Measurements from ENCODE around the gene OSBP2.

The OSBP2 gene

GRCh38 chr22:30921108-30921507 is 226.4 kb downstream of the OSBP2 start:
- H2BK5ac ChIP-seq (ENCODE audit: low read length) = no peak overlapping the region
- H3K9ac ChIP-seq (ENCODE audit: low read length) = no peak overlapping the region
- no peak overlapping the region for H2BK120ac ChIP-seq (ENCODE audit: low read depth, low read length)
- no peaks in the 10 kb centered on the region for H3K27me3 ChIP-seq (ENCODE audit: insufficient read depth, low read length, poor library complexity)
- WGBS (ENCODE audit: extremely low coverage, insufficient coverage, low lambda C conversion rate) = no CpG with 5 or more reads among the region's 6 CpGs
- H2AK5ac ChIP-seq (ENCODE audit: low read length) = no peak overlapping the region
- H4K5ac ChIP-seq (ENCODE audit: low read length) = no peak overlapping the region
- no peaks in the 10 kb centered on the region for H3K79me1 ChIP-seq (ENCODE audit: low read length)
- H2BK15ac ChIP-seq (replicated peaks; ENCODE audit: low read depth) = no peak overlapping the region
- no peak overlapping the region for H3K27ac ChIP-seq (ENCODE audit: low read depth, low read length)
- H3K4me1 ChIP-seq (ENCODE audit: control insufficient read depth, low read depth, low read length) = no peaks in the 10 kb centered on the region
- no peaks in the 10 kb centered on the region for H3K79me2 ChIP-seq (ENCODE audit: control insufficient read depth, insufficient read depth, low read length)
- no peak overlapping the region for H3K56ac ChIP-seq (ENCODE audit: low read length)
- peaks cover 4% of the 10 kb centered on the region for H3K36me3 ChIP-seq (ENCODE audit: control insufficient read depth, insufficient read depth, low read length)
- H3K23ac ChIP-seq (ENCODE audit: low read length) = no peak overlapping the region
- no peak overlapping the region for H4K8ac ChIP-seq (ENCODE audit: low read depth, low read length)
- H3K18ac ChIP-seq (ENCODE audit: low read length) = no peak overlapping the region
- H3K4me3 ChIP-seq (ENCODE audit: low read length) = no peak overlapping the region
- no peak for DNase-seq
- no peak overlapping the region for H3K4me2 ChIP-seq (ENCODE audit: low read length)
- H3K4ac ChIP-seq (ENCODE audit: low read depth, low read length) = no peak overlapping the region

- no peak overlapping the region for H3K18ac ChIP-seq (ENCODE audit: low read length)
- no peak overlapping the region for H2AK5ac ChIP-seq (ENCODE audit: low read length)
- no peak overlapping the region for H3K23ac ChIP-seq (ENCODE audit: low read length)
- H3K4me2 ChIP-seq (ENCODE audit: low read length) = no peak overlapping the region
- no peak overlapping the region for H3K4ac ChIP-seq (ENCODE audit: low read depth, low read length)
- H2BK120ac ChIP-seq (ENCODE audit: low read depth, low read length) = no peak overlapping the region
- no peak overlapping the region for H4K5ac ChIP-seq (ENCODE audit: low read length)
- H3K36me3 ChIP-seq (ENCODE audit: control insufficient read depth, insufficient read depth, low read length) = peaks cover 7% of the 10 kb centered on the region
- H3K79me1 ChIP-seq (ENCODE audit: low read length) = no peaks in the 10 kb centered on the region
- H4K8ac ChIP-seq (ENCODE audit: low read depth, low read length) = no peak overlapping the region
- no peak overlapping the region for H2BK15ac ChIP-seq (replicated peaks; ENCODE audit: low read depth)
- no peak overlapping the region for H3K9ac ChIP-seq (ENCODE audit: low read length)
- no peak overlapping the region for H3K27ac ChIP-seq (ENCODE audit: low read depth, low read length)
- H2BK5ac ChIP-seq (ENCODE audit: low read length) = no peak overlapping the region
- H3K4me3 ChIP-seq (ENCODE audit: low read length) = no peak overlapping the region
- no peak for DNase-seq
- no peaks in the 10 kb centered on the region for H3K4me1 ChIP-seq (ENCODE audit: control insufficient read depth, low read depth, low read length)
- no peaks in the 10 kb centered on the region for H3K79me2 ChIP-seq (ENCODE audit: control insufficient read depth, insufficient read depth, low read length)
- no CpG with 5 or more reads among the region's 34 CpGs for WGBS (ENCODE audit: extremely low coverage, insufficient coverage, low lambda C conversion rate)
- no peaks in the 10 kb centered on the region for H3K27me3 ChIP-seq (ENCODE audit: insufficient read depth, low read length, poor library complexity)
- no peak overlapping the region for H3K56ac ChIP-seq (ENCODE audit: low read length)
These were observed 227.5 kb downstream of the OSBP2 start for GRCh38 chr22:30922151-30922611.

GRCh38 chr22:30923168-30923900 is 228.7 kb downstream of the OSBP2 start:
- WGBS (ENCODE audit: extremely low coverage, insufficient coverage, low lambda C conversion rate) = no CpG with 5 or more reads among the region's 9 CpGs
- no peak overlapping the region for H3K27ac ChIP-seq (ENCODE audit: low read depth, low read length)
- H3K27me3 ChIP-seq (ENCODE audit: insufficient read depth, low read length, poor library complexity) = no peaks in the 10 kb centered on the region

GRCh38 chr22:30925667-30926066 is 231.0 kb downstream of the OSBP2 start:
- no peak overlapping the region for H3K23ac ChIP-seq (ENCODE audit: low read length)
- H3K27ac ChIP-seq (ENCODE audit: low read depth, low read length) = no peak overlapping the region

More at GRCh38 chr22:30923168-30923900, 228.7 kb downstream of the OSBP2 start:
- H2BK5ac ChIP-seq (ENCODE audit: low read length) = no peak overlapping the region
- no peak overlapping the region for H2AK5ac ChIP-seq (ENCODE audit: low read length)
- H3K18ac ChIP-seq (ENCODE audit: low read length) = no peak overlapping the region
- DNase-seq = no peak
- H3K4me3 ChIP-seq (ENCODE audit: low read length) = no peak overlapping the region
- H3K23ac ChIP-seq (ENCODE audit: low read length) = no peak overlapping the region
- H2BK15ac ChIP-seq (replicated peaks; ENCODE audit: low read depth) = no peak overlapping the region
- H3K56ac ChIP-seq (ENCODE audit: low read length) = no peak overlapping the region
- no peaks in the 10 kb centered on the region for H3K4me1 ChIP-seq (ENCODE audit: control insufficient read depth, low read depth, low read length)
- H3K79me1 ChIP-seq (ENCODE audit: low read length) = no peaks in the 10 kb centered on the region
- H2BK120ac ChIP-seq (ENCODE audit: low read depth, low read length) = no peak overlapping the region
- no peak overlapping the region for H3K4me2 ChIP-seq (ENCODE audit: low read length)
- H4K5ac ChIP-seq (ENCODE audit: low read length) = no peak overlapping the region
- H3K4ac ChIP-seq (ENCODE audit: low read depth, low read length) = no peak overlapping the region
- no peak overlapping the region for H3K9ac ChIP-seq (ENCODE audit: low read length)
- H4K8ac ChIP-seq (ENCODE audit: low read depth, low read length) = no peak overlapping the region
- H3K36me3 ChIP-seq (ENCODE audit: control insufficient read depth, insufficient read depth, low read length) = peaks cover 15% of the 10 kb centered on the region
- H3K79me2 ChIP-seq (ENCODE audit: control insufficient read depth, insufficient read depth, low read length) = no peaks in the 10 kb centered on the region

GRCh38 chr22:30926706-30927105 is 232.0 kb downstream of the OSBP2 start:
- Histone ChIP-seq H3K56ac (ENCODE audit: low read length) (no peak overlapping the region), H3K18ac (ENCODE audit: low read length) (no peak overlapping the region), H2AK5ac (ENCODE audit: low read length) (no peak overlapping the region), H3K79me2 (ENCODE audit: control insufficient read depth, insufficient read depth, low read length) (no peaks in the 10 kb centered on the region), H4K5ac (ENCODE audit: low read length) (no peak overlapping the region), H3K4me1 (ENCODE audit: control insufficient read depth, low read depth, low read length) (no peaks in the 10 kb centered on the region), H3K9ac (ENCODE audit: low read length) (no peak overlapping the region), H3K4me2 (ENCODE audit: low read length) (no peak overlapping the region), H3K79me1 (ENCODE audit: low read length) (no peaks in the 10 kb centered on the region), H4K8ac (ENCODE audit: low read depth, low read length) (no peak overlapping the region), H3K27me3 (ENCODE audit: insufficient read depth, low read length, poor library complexity) (no peaks in the 10 kb centered on the region), H3K36me3 (ENCODE audit: control insufficient read depth, insufficient read depth, low read length) (peaks cover 21% of the 10 kb centered on the region), H2BK5ac (ENCODE audit: low read length) (no peak overlapping the region), H3K4me3 (ENCODE audit: low read length) (no peak overlapping the region), H3K4ac (ENCODE audit: low read depth, low read length) (no peak overlapping the region), H3K27ac (ENCODE audit: low read depth, low read length) (no peak overlapping the region), H2BK120ac (ENCODE audit: low read depth, low read length) (no peak overlapping the region), H3K23ac (ENCODE audit: low read length) (no peak overlapping the region), H2BK15ac (replicated peaks; ENCODE audit: low read depth) (no peak overlapping the region)
- DNase-seq = no peak
- no CpG with 5 or more reads among the region's 4 CpGs for WGBS (ENCODE audit: extremely low coverage, insufficient coverage, low lambda C conversion rate)

More at GRCh38 chr22:30925667-30926066, 231.0 kb downstream of the OSBP2 start:
- H4K5ac ChIP-seq (ENCODE audit: low read length) = no peak overlapping the region
- H2BK5ac ChIP-seq (ENCODE audit: low read length) = no peak overlapping the region
- no peak overlapping the region for H2AK5ac ChIP-seq (ENCODE audit: low read length)
- no peaks in the 10 kb centered on the region for H3K27me3 ChIP-seq (ENCODE audit: insufficient read depth, low read length, poor library complexity)
- H3K4me2 ChIP-seq (ENCODE audit: low read length) = no peak overlapping the region
- H3K36me3 ChIP-seq (ENCODE audit: control insufficient read depth, insufficient read depth, low read length) = peaks cover 19% of the 10 kb centered on the region
- no peak overlapping the region for H4K8ac ChIP-seq (ENCODE audit: low read depth, low read length)
- no peak overlapping the region for H3K9ac ChIP-seq (ENCODE audit: low read length)
- no peaks in the 10 kb centered on the region for H3K79me1 ChIP-seq (ENCODE audit: low read length)
- no peak overlapping the region for H2BK120ac ChIP-seq (ENCODE audit: low read depth, low read length)
- no peak overlapping the region for H3K18ac ChIP-seq (ENCODE audit: low read length)
- H3K4me1 ChIP-seq (ENCODE audit: control insufficient read depth, low read depth, low read length) = no peaks in the 10 kb centered on the region
- WGBS (ENCODE audit: extremely low coverage, insufficient coverage, low lambda C conversion rate) = no CpG with 5 or more reads among the region's 5 CpGs
- no peaks in the 10 kb centered on the region for H3K79me2 ChIP-seq (ENCODE audit: control insufficient read depth, insufficient read depth, low read length)
- no peak overlapping the region for H3K4me3 ChIP-seq (ENCODE audit: low read length)
- no peak overlapping the region for H3K4ac ChIP-seq (ENCODE audit: low read depth, low read length)
- DNase-seq = no peak
- no peak overlapping the region for H3K56ac ChIP-seq (ENCODE audit: low read length)
- H2BK15ac ChIP-seq (replicated peaks; ENCODE audit: low read depth) = no peak overlapping the region

- Histone ChIP-seq H3K4ac (ENCODE audit: low read depth, low read length) (no peak overlapping the region), H3K79me2 (ENCODE audit: control insufficient read depth, insufficient read depth, low read length) (no peaks in the 10 kb centered on the region), H3K27ac (ENCODE audit: low read depth, low read length) (no peak overlapping the region), H2AK5ac (ENCODE audit: low read length) (no peak overlapping the region), H3K4me3 (ENCODE audit: low read length) (no peak overlapping the region), H3K79me1 (ENCODE audit: low read length) (no peaks in the 10 kb centered on the region), H2BK15ac (replicated peaks; ENCODE audit: low read depth) (no peak overlapping the region), H3K36me3 (ENCODE audit: control insufficient read depth, insufficient read depth, low read length) (peaks cover 27% of the 10 kb centered on the region), H3K9ac (ENCODE audit: low read length) (no peak overlapping the region), H3K56ac (ENCODE audit: low read length) (no peak overlapping the region), H3K18ac (ENCODE audit: low read length) (no peak overlapping the region), H4K5ac (ENCODE audit: low read length) (no peak overlapping the region), H3K4me1 (ENCODE audit: control insufficient read depth, low read depth, low read length) (no peaks in the 10 kb centered on the region), H2BK120ac (ENCODE audit: low read depth, low read length) (no peak overlapping the region), H2BK5ac (ENCODE audit: low read length) (no peak overlapping the region), H3K27me3 (ENCODE audit: insufficient read depth, low read length, poor library complexity) (no peaks in the 10 kb centered on the region), H4K8ac (ENCODE audit: low read depth, low read length) (no peak overlapping the region), H3K23ac (ENCODE audit: low read length) (no peak overlapping the region), H3K4me2 (ENCODE audit: low read length) (no peak overlapping the region)
- no peak for DNase-seq
- no CpG with 5 or more reads among the region's 10 CpGs for WGBS (ENCODE audit: extremely low coverage, insufficient coverage, low lambda C conversion rate)
These were observed 233.1 kb downstream of the OSBP2 start for GRCh38 chr22:30927806-30928205.

All from mesendoderm (in vitro differentiated cells).